GM12878 (cell line): ENCODE data around the gene KIAA1328. TPM values are rescaled to one million over a fixed set of nuclear protein-coding genes. Genes with fewer than 3 reads are reported as not detected.

Experiments used
- ATAC-seq: fragments of 200-7000 bp; cut with Tn5 transposase; 3 replicates; pipeline ENCODE4 v1.9.1; 2020; ENCODE audit warnings: mild to moderate bottlenecking, moderate library complexity
- BruUV-seq: library from RNA; stranded (reverse); fragments of 400-500 nt; replicated peaks from 2 replicates; lab custom pipeline; 2021; lab: Mats Ljungman, UMichigan
- CTCF ChIA-PET: fragments of 300-600 bp; sonication (Branson Sonifier 250); formaldehyde crosslinking; extraction: SDS; loops from one replicate; lab custom pipeline; 2021; ENCODE audit warnings: inconsistent platforms; lab: Yijun Ruan, JAX
- POLR2A ChIA-PET: fragments of 350-600 bp; formaldehyde crosslinking; extraction: SDS; loops from one replicate; lab custom pipeline; 2021; ENCODE audit warnings: inconsistent platforms; lab: Charles Lee
- RAD21 ChIA-PET: fragments of 300-600 bp; sonication (Branson Sonifier 250); formaldehyde crosslinking; loops from one replicate; lab custom pipeline; 2023; ENCODE audit warnings: antibody characterized with exemption; ENCODE audit not compliant: unreplicated experiment; lab: Charles Lee
- SMC1A ChIA-PET: fragments of 300-600 bp; sonication (Branson Sonifier 250); formaldehyde crosslinking; loops from one replicate; lab custom pipeline; 2023; ENCODE audit not compliant: unreplicated experiment, uncharacterized antibody; lab: Charles Lee
- DNase-seq: peaks from one replicate; pipeline ENCODE4 v3.0.0-alpha.2; 2011; ENCODE audit warnings: low read depth, low spot score
- FAIRE-seq: peaks from 3 replicates; lab custom pipeline; 2011; peaks lifted over from hg19 to GRCh38; lab: Jason Lieb, UNC
- H2AFZ ChIP-seq: 2 replicates; pipeline ENCODE4 v1.6.0; 2011; ENCODE audit warnings: low read depth, low read length, control low read depth; ENCODE audit not compliant: control insufficient read depth
- H3K27ac ChIP-seq: 2 replicates; pipeline ENCODE4 v1.5.1; 2011; ENCODE audit warnings: control low read depth; ENCODE audit not compliant: control insufficient read depth, insufficient read depth
- H3K27me3 ChIP-seq, 2 experiments: replicated peaks in 1 of 2; 2 replicates each; pipeline versions ENCODE4 v1.6.0 to v1.6.1; 2011; ENCODE audit warnings: low read length in 1 of 2; ENCODE audit not compliant: control insufficient read depth in 2 of 2, insufficient read depth in 2 of 2
- H3K36me3 ChIP-seq, 2 experiments: 2 replicates each; pipeline ENCODE4 v1.5.1; 2011; ENCODE audit warnings: low read length in 1 of 2; ENCODE audit not compliant: control insufficient read depth in 2 of 2, insufficient read depth in 2 of 2
- H3K4me1 ChIP-seq: 2 replicates; pipeline ENCODE4 v1.6.1; 2011; ENCODE audit warnings: mild to moderate bottlenecking, low read length, moderate library complexity, mixed read lengths; ENCODE audit not compliant: control insufficient read depth, insufficient read depth
- H3K4me2 ChIP-seq: 2 replicates; pipeline ENCODE4 v1.6.0; 2011; ENCODE audit warnings: control low read depth; ENCODE audit not compliant: control insufficient read depth, insufficient read depth
- H3K4me3 ChIP-seq: fragments of 200-600 bp; sonication (generic); 2 replicates; pipeline ENCODE4 v1.5.1; 2016
- H3K79me2 ChIP-seq: 2 replicates; pipeline ENCODE4 v1.6.0; 2011; ENCODE audit warnings: low read length; ENCODE audit not compliant: control insufficient read depth, insufficient read depth
- H3K9ac ChIP-seq: 2 replicates; pipeline ENCODE4 v1.8.0; 2011; ENCODE audit warnings: low read length, control low read depth, mixed read lengths; ENCODE audit not compliant: control insufficient read depth, insufficient read depth
- H3K9me3 ChIP-seq: replicated peaks from 3 replicates; pipeline ENCODE4 v1.5.1; 2011; ENCODE audit warnings: mild to moderate bottlenecking, low read length; ENCODE audit not compliant: control insufficient read depth, insufficient read depth
- H4K20me1 ChIP-seq: 2 replicates; pipeline ENCODE4 v1.6.0; 2011; ENCODE audit not compliant: control insufficient read depth, insufficient read depth
- BHLHE40 ChIP-seq, 2 experiments: fragments of 450-650 bp in 1 of 2; IDR thresholded peaks; 2 replicates each; pipeline ENCODE4 v1.6.1; 2011 to 2017; ENCODE audit warnings: low read depth in 2 of 2, borderline replicate concordance in 1 of 2, improper control_type of control experiment in 1 of 2, low read length in 1 of 2, mild to moderate bottlenecking in 1 of 2
- BMI1 ChIP-seq: fragments of 450-650 bp; IDR thresholded peaks from 2 replicates; pipeline ENCODE4 v1.6.1; 2016; ENCODE audit warnings: mild to moderate bottlenecking, moderate library complexity, borderline replicate concordance
- DPF2 ChIP-seq: fragments of 450-650 bp; IDR thresholded peaks from 2 replicates; pipeline ENCODE4 v1.6.1; 2017; ENCODE audit warnings: mild to moderate bottlenecking
- EED ChIP-seq: sonication (generic); IDR thresholded peaks from 2 replicates; pipeline ENCODE4 v1.6.1; 2016; ENCODE audit warnings: antibody characterized with exemption, low read depth
- EP300 ChIP-seq, 2 experiments: fragments of 150-350 bp in 1 of 2; IDR thresholded peaks; 2 replicates each; pipeline ENCODE4 v1.6.1; 2011 to 2012; ENCODE audit warnings: low read depth in 2 of 2, low read length in 2 of 2, borderline replicate concordance in 1 of 2, improper control_type of control experiment in 1 of 2, inconsistent platforms in 1 of 2; ENCODE audit not compliant: control insufficient read depth in 1 of 2
- ETV6 ChIP-seq, 2 experiments: fragments of 450-650 bp in 1 of 2; IDR thresholded peaks in 1 of 2; conservative IDR thresholded peaks in 1 of 2; 2 replicates each; pipeline ENCODE4 v1.6.1; 2014; ENCODE audit warnings: antibody characterized with exemption in 1 of 2, borderline replicate concordance in 1 of 2, low read depth in 1 of 2, mild to moderate bottlenecking in 1 of 2, moderate library complexity in 1 of 2
- EZH2 ChIP-seq: IDR thresholded peaks from 2 replicates; pipeline ENCODE4 v1.6.1; 2012; ENCODE audit warnings: low read depth, mild to moderate bottlenecking, control low read depth, inconsistent platforms, low read length, borderline replicate concordance; ENCODE audit not compliant: control insufficient read depth
- FOXK2 ChIP-seq: fragments of 450-650 bp; IDR thresholded peaks from 2 replicates; pipeline ENCODE4 v1.6.1; 2017; ENCODE audit warnings: mild to moderate bottlenecking, moderate library complexity
- NFYB ChIP-seq: IDR thresholded peaks from 2 replicates; pipeline ENCODE4 v1.6.1; 2011; ENCODE audit warnings: low read depth, mild to moderate bottlenecking, low read length, improper control_type of control experiment, moderate library complexity; ENCODE audit not compliant: insufficient read depth
- PML ChIP-seq: IDR thresholded peaks from 2 replicates; pipeline ENCODE4 v1.6.1; 2012; ENCODE audit warnings: low read length, inconsistent platforms
- SRF ChIP-seq, 2 experiments: IDR thresholded peaks; 2 replicates each; pipeline ENCODE4 v1.6.1; 2011; ENCODE audit warnings: low read depth in 2 of 2, low read length in 2 of 2, mild to moderate bottlenecking in 1 of 2, moderate library complexity in 1 of 2
- ZBTB40 ChIP-seq: fragments of 450-650 bp; IDR thresholded peaks from 2 replicates; pipeline ENCODE4 v1.6.1; 2016; ENCODE audit warnings: mild to moderate bottlenecking, moderate library complexity, borderline replicate concordance
- WGBS: methylation state at CpG from one replicate; pipeline ENCODE4 v1.1.6; 2016; ENCODE audit warnings: low lambda C conversion rate; ENCODE audit not compliant: insufficient replicate concordance, insufficient coverage; ENCODE audit errors: missing lambda C conversion rate; 5-methylcytosine and 5-hydroxymethylcytosine counted together
- in situ Hi-C: fragments of 300-500 bp; cut with MboI; formaldehyde crosslinking; loops from 9 replicates; pipeline ENCODE4 v1.14.3; 2018; ENCODE audit warnings: mixed read lengths
- intact Hi-C: fragments of 100-400 bp; cut with micrococcal nuclease; formaldehyde crosslinking; loops from one replicate; pipeline ENCODE4 v1.14.2; 2022; ENCODE audit not compliant: unreplicated experiment
- polyA plus RNA-seq, 11 experiments: library from polyadenylated mRNA; depleted of rRNA in 4 of 11; unstranded in 6 of 11; stranded (reverse) in 5 of 11; fragments of >200 nt; fragmentation: Nextera tagmentation in 4 of 11; fragmentation: Illumina TruSeq in 1 of 11; extraction: Ambion mirVana in 4 of 11; extraction: Trizol in 1 of 11; gene quantifications; 1 replicate in 1 of 11; 2 replicates in 10 of 11; pipeline versions ENCODE4 v1.2.1 to v1.2.3, GENCODE V29; 2011 to 2016; ENCODE audit warnings: inconsistent platforms in 2 of 11, missing spikeins in 2 of 11, low read depth in 1 of 11
- total RNA-seq, 4 experiments: library from RNA; depleted of rRNA in 3 of 4; stranded (reverse); fragments of >200 nt in 3 of 4; fragmentation: Illumina TruSeq in 1 of 4; extraction: Trizol in 1 of 4; gene quantifications; 2 replicates each; pipeline versions ENCODE4 v1.2.1 to v1.2.3, GENCODE V29; 2013 to 2021
- TF ChIP-seq, protein P1 (sequence below): IDR thresholded peaks from 2 replicates; pipeline ENCODE4 v1.6.1; 2011; ENCODE audit warnings: mild to moderate bottlenecking, low read depth, low read length, moderate library complexity; ENCODE audit not compliant: insufficient replicate concordance

The KIAA1328 gene
- total and polyA plus RNA-seq, 10 of the 15 experiments (the other 5 are each of a cell fraction or from before 2014, with no cell fraction given), result 3.1 to 7.1 (median 4.6) TPM

- no peak for TF ChIP-seq SRF (IDR thresholded peaks at IDR 0.05; ENCODE audit: low read depth in 2 of 2, low read length in 2 of 2)
- TF ChIP-seq EZH2, result no peak
- no peak for TF ChIP-seq ETV6 (conservative IDR thresholded peaks at IDR 0.05 in 1 of 2, IDR thresholded peaks at IDR 0.05 in 1 of 2; ENCODE audit: borderline replicate concordance in 1 of 2, low read depth in 1 of 2)
- TF ChIP-seq DPF2, result no peak
These were observed 421.1 kb downstream of the KIAA1328 start (continued) for GRCh38 chr18:37249895-37250618.

- peaks cover 5 to 10% of the 10 kb centered on the region in 2 experiments for H3K27me3 ChIP-seq
- H3K9ac ChIP-seq, result no peak overlapping the region
- no peak for DNase-seq
- ChIA-PET RAD21 (no interaction called here), SMC1A (no interaction called here), POLR2A (no interaction called here), CTCF (interaction anchor here (1.2 kb wide), 1 partner anchor 309 kb away, joined by 3 read pairs; no protein-coding TSS in a partner anchor)
- H3K79me2 ChIP-seq, result no peaks in the 10 kb centered on the region
- no peak overlapping the region for H3K27ac ChIP-seq
- H3K4me2 ChIP-seq, result no peak overlapping the region
- no peaks in the 10 kb centered on the region for H3K4me1 ChIP-seq
- WGBS, result 6% methylated on average over 3 of the region's 3 CpGs
- no peak for ATAC-seq
- H3K9me3 ChIP-seq, result no peaks in the 10 kb centered on the region
- no peak for FAIRE-seq
- TF ChIP-seq PML (no peak), EP300 (IDR thresholded peaks at IDR 0.05; ENCODE audit: borderline replicate concordance in 1 of 2, control insufficient read depth in 1 of 2, low read depth in 2 of 2, low read length in 2 of 2) (no peak), NFYB (no peak), FOXK2 (no peak), BMI1 (no peak), EED (no peak), ZBTB40 (no peak), BHLHE40 (IDR thresholded peaks at IDR 0.05; ENCODE audit: borderline replicate concordance in 1 of 2, low read depth in 2 of 2, low read length in 1 of 2) (no peak)
- TF ChIP-seq, protein P1, sequence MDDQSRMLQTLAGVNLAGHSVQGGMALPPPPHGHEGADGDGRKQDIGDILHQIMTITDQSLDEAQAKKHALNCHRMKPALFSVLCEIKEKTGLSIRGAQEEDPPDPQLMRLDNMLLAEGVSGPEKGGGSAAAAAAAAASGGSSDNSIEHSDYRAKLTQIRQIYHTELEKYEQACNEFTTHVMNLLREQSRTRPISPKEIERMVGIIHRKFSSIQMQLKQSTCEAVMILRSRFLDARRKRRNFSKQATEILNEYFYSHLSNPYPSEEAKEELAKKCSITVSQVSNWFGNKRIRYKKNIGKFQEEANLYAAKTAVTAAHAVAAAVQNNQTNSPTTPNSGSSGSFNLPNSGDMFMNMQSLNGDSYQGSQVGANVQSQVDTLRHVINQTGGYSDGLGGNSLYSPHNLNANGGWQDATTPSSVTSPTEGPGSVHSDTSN, result no peak
- no peak overlapping the region for H3K4me3 ChIP-seq
- intact Hi-C loops (no loop called here), in situ Hi-C loops (no loop called here)
- no peak overlapping the region for H2AFZ ChIP-seq
- no peaks in the 10 kb centered on the region for H4K20me1 ChIP-seq
- no peaks in the 10 kb centered on the region for H3K36me3 ChIP-seq
- no TSS peak for BruUV-seq
These were observed 422.8 kb downstream of the KIAA1328 start for GRCh38 chr18:37251679-37252078.
